ENCODE results near the gene ISOC2.
A peak's percentile ranks its signal among the peaks of the same experiment; 100 is the strongest.
"Not testable (repeated sequence)": the region's sequence is repeated elsewhere in the genome, so short reads cannot be mapped to it uniquely, and the experiment has no call there.

The ISOC2 gene

GRCh38 chr19:55456347-55456746 is 5.1 kb downstream of the ISOC2 start:
- no peak for DNase-seq

- no peak for DNase-seq
These were observed 5.7 kb downstream of the ISOC2 start for GRCh38 chr19:55455576-55456235.

GRCh38 chr19:55454787-55455243 is 6.6 kb downstream of the ISOC2 start:
- DNase-seq: peak in 5 of 6 experiments; percentile 16 to 47 (median 21)

- DNase-seq: no peak
These were observed 7.8 kb downstream of the ISOC2 start for GRCh38 chr19:55453511-55454260.

GRCh38 chr19:55452749-55453346 is 8.6 kb downstream of the ISOC2 start:
- DNase-seq: peak in 4 of 6 experiments; percentile 14 to 40 (median 24)

GRCh38 chr19:55451965-55452748 is 9.3 kb downstream of the ISOC2 start:
- DNase-seq: peak in 4 of 6 experiments; percentile 17 to 36 (median 30)

GRCh38 chr19:55451163-55451964 is 10.1 kb downstream of the ISOC2 start:
- DNase-seq: peak in 2 of 6 experiments; percentile 14 to 26

- DNase-seq: no peak
These were observed 12.0 kb downstream of the ISOC2 start for GRCh38 chr19:55449469-55449868.

GRCh38 chr19:55448175-55448490 is 13.3 kb downstream of the ISOC2 start:
- not testable (repeated sequence) for DNase-seq

GRCh38 chr19:55447421-55448174 is 13.8 kb downstream of the ISOC2 start:
- peak in 1 of 6 experiments; percentile 8 for DNase-seq

- DNase-seq: no peak
These were observed 15.4 kb downstream of the ISOC2 start for GRCh38 chr19:55446060-55446459.

- DNase-seq: no peak
These were observed 16.8 kb downstream of the ISOC2 start for GRCh38 chr19:55444646-55445045.

GRCh38 chr19:55443824-55444480 is 17.5 kb downstream of the ISOC2 start:
- no peak for DNase-seq

GRCh38 chr19:55443045-55443823 is 18.2 kb downstream of the ISOC2 start, which contains the start of gene SHISA7:
TSS of gene SHISA7 (minus strand) at chr19:55443300. CDS start at chr19:55442863, 437 bp downstream.
- DNase-seq: no peak

- DNase-seq: peak in 4 of 6 experiments; percentile 8 to 26 (median 15)
These were observed 19.0 kb downstream of the ISOC2 start for GRCh38 chr19:55442372-55442961.

- DNase-seq: peak in 1 of 6 experiments; percentile 45
These were observed 19.6 kb downstream of the ISOC2 start for GRCh38 chr19:55441692-55442321.

GRCh38 chr19:55441319-55441691 is 20.1 kb downstream of the ISOC2 start:
- DNase-seq: peak in 2 of 6 experiments; percentile 12 to 45

- DNase-seq: no peak
These were observed 20.9 kb downstream of the ISOC2 start for GRCh38 chr19:55440411-55441105.
